Measurements from ENCODE around the gene MOSPD3. TPM values are rescaled to one million over a fixed set of nuclear protein-coding genes. Genes with fewer than 3 reads are reported as not detected.

The MOSPD3 gene
- total and polyA plus RNA-seq, 2 of the 13 experiments (the other 11 are each of a cell fraction or from before 2014, with no cell fraction given): 7.6 to 8.8 TPM

DNA sequence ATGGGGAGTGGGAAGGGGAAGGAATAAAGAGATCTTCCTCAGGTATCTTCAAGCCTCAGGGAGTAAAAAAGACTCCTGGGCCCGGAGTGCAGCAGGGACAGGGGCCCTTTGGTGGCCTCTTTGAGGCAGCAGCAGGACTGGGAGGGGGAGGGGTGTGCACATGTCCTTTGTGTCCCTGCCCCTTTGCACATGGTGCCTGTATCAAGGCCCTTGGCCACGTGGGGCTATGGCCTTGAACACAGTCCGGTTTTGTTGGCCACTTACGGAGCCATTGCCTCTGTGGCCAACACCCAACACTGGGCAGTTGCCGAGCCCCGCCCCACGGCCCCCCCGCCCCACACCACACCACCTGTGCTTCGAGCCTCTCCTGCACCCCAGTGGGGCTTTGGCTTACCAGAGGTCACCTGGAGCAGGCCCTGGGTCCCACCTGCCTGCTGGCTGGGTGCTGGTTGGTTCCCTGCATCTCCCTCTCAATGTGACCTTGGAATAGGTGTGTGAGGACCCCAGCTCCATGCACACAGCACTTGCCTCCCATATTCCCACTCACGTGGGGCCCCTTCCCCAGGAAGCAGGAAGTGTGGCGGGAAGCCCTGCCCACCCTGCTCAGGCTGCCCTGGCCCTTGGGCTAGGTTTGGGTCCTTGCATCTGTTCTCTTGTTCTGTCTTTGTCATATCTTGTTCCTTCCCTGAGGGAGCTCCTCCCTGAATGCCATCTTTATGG, 44.0 kb upstream of the MOSPD3 start (continued):
- TF ChIP-seq TBX3 (IDR thresholded peaks at IDR 0.05; ENCODE audit: borderline replicate concordance) (no peak), THAP7 (CRISPR knock-in tag; IDR thresholded peaks at IDR 0.05) (peak; percentile 73; the same call in 1 of the 2 replicates), RBM22 (optimal IDR thresholded peaks at IDR 0.05; ENCODE audit: low read length) (peak; percentile 95), ZNF253 (CRISPR knock-in tag; IDR thresholded peaks at IDR 0.05; ENCODE audit: borderline replicate concordance) (no peak), FOXC1 (CRISPR knock-in tag; IDR thresholded peaks at IDR 0.05; ENCODE audit: borderline replicate concordance) (no peak; the same call in 1 of the 2 replicates), ISL2 (CRISPR knock-in tag; IDR thresholded peaks at IDR 0.05) (0 out of 2 replicates have a peak, but pooled peaks have one; percentile 56), ATF7 (IDR thresholded peaks at IDR 0.05) (no peak), ATF7 (CRISPR knock-in tag; IDR thresholded peaks at IDR 0.05) (0 out of 2 replicates have a peak, but pooled peaks have one; percentile 72), REXO4 (CRISPR knock-in tag; IDR thresholded peaks at IDR 0.05; ENCODE audit: borderline replicate concordance) (0 out of 2 replicates have a peak, but pooled peaks have one; percentile 57), POGZ (CRISPR knock-in tag; IDR thresholded peaks at IDR 0.05) (peak; percentile 69; the same call in 1 of the 2 replicates), FIP1L1 (IDR thresholded peaks at IDR 0.05; ENCODE audit: borderline replicate concordance, insufficient read depth, low read depth, low read length) (0 out of 2 replicates have a peak, but pooled peaks have one; percentile 14), ZNF484 (CRISPR knock-in tag; IDR thresholded peaks at IDR 0.05; ENCODE audit: borderline replicate concordance, low read depth) (no peak), FOXA3 (CRISPR knock-in tag; IDR thresholded peaks at IDR 0.05) (peak; percentile 76), ELF4 (CRISPR knock-in tag; IDR thresholded peaks at IDR 0.05; ENCODE audit: borderline replicate concordance) (0 out of 2 replicates have a peak, but pooled peaks have one; percentile 72), ZNF773 (CRISPR knock-in tag; IDR thresholded peaks at IDR 0.05; ENCODE audit: borderline replicate concordance) (no peak)
- TF ChIP-seq, protein P1, sequence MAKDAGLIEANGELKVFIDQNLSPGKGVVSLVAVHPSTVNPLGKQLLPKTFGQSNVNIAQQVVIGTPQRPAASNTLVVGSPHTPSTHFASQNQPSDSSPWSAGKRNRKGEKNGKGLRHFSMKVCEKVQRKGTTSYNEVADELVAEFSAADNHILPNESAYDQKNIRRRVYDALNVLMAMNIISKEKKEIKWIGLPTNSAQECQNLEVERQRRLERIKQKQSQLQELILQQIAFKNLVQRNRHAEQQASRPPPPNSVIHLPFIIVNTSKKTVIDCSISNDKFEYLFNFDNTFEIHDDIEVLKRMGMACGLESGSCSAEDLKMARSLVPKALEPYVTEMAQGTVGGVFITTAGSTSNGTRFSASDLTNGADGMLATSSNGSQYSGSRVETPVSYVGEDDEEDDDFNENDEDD (CRISPR knock-in tag; IDR thresholded peaks at IDR 0.05; ENCODE audit: borderline replicate concordance): peak; percentile 89
- TF ChIP-seq, protein P2, sequence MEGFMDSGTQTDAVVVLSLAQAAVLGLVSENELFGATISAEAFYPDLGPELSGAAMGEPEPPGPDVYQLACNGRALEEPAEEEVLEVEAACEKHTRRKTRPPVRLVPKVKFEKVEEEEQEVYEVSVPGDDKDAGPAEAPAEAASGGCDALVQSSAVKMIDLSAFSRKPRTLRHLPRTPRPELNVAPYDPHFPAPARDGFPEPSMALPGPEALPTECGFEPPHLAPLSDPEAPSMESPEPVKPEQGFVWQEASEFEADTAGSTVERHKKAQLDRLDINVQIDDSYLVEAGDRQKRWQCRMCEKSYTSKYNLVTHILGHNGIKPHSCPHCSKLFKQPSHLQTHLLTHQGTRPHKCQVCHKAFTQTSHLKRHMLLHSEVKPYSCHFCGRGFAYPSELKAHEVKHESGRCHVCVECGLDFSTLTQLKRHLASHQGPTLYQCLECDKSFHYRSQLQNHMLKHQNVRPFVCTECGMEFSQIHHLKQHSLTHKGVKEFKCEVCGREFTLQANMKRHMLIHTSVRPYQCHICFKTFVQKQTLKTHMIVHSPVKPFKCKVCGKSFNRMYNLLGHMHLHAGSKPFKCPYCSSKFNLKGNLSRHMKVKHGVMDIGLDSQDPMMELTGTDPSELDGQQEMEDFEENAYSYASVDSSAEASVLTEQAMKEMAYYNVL (CRISPR knock-in tag; IDR thresholded peaks at IDR 0.05; ENCODE audit: borderline replicate concordance): peak; percentile 27; the same call in 1 of the 2 replicates
- TF ChIP-seq, protein P3, sequence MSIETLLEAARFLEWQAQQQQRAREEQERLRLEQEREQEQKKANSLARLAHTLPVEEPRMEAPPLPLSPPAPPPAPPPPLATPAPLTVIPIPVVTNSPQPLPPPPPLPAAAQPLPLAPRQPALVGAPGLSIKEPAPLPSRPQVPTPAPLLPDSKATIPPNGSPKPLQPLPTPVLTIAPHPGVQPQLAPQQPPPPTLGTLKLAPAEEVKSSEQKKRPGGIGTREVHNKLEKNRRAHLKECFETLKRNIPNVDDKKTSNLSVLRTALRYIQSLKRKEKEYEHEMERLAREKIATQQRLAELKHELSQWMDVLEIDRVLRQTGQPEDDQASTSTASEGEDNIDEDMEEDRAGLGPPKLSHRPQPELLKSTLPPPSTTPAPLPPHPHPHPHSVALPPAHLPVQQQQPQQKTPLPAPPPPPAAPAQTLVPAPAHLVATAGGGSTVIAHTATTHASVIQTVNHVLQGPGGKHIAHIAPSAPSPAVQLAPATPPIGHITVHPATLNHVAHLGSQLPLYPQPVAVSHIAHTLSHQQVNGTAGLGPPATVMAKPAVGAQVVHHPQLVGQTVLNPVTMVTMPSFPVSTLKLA (IDR thresholded peaks at IDR 0.05): peak; percentile 98
